ENCODE data around the gene TMA7B. TPM values are rescaled to one million over a fixed set of nuclear protein-coding genes. Genes with fewer than 3 reads are reported as not detected.

TMA7B gene
- total RNA-seq, 4 donors from 2014 or later, result not detected

GRCh38 chr22:39967996-39968972 is 8.1 kb downstream of the TMA7B start:
- DNase-seq, result no peak
- Histone ChIP-seq H3K27ac (no peak overlapping the region), H3K4me3 (no peak overlapping the region), H3K27me3 (no peaks in the 10 kb centered on the region), H3K36me3 (no peaks in the 10 kb centered on the region), H3K9me3 (no peaks in the 10 kb centered on the region), H3K4me1 (peaks cover 0 to 6% (median 0%) of the 10 kb centered on the region in 4 donors)
- TF ChIP-seq POLR2A (IDR thresholded peaks at IDR 0.05), result no peak
- TF ChIP-seq, protein P1, sequence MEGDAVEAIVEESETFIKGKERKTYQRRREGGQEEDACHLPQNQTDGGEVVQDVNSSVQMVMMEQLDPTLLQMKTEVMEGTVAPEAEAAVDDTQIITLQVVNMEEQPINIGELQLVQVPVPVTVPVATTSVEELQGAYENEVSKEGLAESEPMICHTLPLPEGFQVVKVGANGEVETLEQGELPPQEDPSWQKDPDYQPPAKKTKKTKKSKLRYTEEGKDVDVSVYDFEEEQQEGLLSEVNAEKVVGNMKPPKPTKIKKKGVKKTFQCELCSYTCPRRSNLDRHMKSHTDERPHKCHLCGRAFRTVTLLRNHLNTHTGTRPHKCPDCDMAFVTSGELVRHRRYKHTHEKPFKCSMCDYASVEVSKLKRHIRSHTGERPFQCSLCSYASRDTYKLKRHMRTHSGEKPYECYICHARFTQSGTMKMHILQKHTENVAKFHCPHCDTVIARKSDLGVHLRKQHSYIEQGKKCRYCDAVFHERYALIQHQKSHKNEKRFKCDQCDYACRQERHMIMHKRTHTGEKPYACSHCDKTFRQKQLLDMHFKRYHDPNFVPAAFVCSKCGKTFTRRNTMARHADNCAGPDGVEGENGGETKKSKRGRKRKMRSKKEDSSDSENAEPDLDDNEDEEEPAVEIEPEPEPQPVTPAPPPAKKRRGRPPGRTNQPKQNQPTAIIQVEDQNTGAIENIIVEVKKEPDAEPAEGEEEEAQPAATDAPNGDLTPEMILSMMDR (IDR thresholded peaks at IDR 0.05), result no peak

DNA sequence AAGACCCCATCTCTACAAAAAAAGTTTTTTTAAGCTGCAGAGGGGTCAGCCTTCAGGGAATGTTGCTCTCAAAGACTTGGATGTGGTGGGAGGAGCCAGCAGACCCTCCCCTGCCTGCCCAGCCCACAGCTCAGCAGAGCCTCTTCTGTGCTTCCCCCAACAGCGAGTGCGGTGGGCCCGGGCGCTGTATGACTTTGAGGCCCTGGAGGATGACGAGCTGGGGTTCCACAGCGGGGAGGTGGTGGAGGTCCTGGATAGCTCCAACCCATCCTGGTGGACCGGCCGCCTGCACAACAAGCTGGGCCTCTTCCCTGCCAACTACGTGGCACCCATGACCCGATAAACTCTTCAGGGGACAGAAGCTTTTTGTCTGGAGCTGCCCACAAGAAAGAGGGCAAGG is 10.5 kb downstream of the TMA7B start:
- Histone ChIP-seq H3K9me3 (no peaks in the 10 kb centered on the region), H3K27me3 (no peaks in the 10 kb centered on the region), H3K36me3 (no peaks in the 10 kb centered on the region), H3K27ac (no peak overlapping the region), H3K4me1 (peaks cover 0 to 6% (median 0%) of the 10 kb centered on the region in 4 donors), H3K4me3 (no peak overlapping the region)
- TF ChIP-seq, protein P1 (IDR thresholded peaks at IDR 0.05), result no peak
- TF ChIP-seq POLR2A (IDR thresholded peaks at IDR 0.05), result no peak
- DNase-seq, result no peak

DNA sequence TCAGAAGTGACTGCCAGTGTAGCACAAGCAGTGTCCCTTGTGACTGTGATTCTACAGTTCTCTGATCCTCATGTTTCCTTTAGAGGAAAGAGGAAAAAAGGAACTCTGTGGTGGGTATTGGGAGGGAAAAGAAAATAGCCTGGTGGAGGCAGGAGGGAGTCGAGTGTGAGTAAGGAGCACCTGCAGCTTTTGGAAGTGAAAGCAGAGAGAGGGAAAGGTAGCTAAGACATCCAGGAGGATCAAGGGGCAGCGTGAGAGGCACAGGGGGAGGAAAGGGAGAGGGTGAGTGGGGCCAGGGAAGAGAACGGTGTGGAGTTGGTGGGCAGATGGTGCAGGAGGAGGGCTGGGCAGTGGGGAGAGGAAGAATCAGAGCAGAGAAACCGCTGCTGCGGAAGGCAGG is 12.4 kb downstream of the TMA7B start:
- Histone ChIP-seq H3K4me1 (peaks cover 0 to 6% (median 0%) of the 10 kb centered on the region in 4 donors), H3K27me3 (no peaks in the 10 kb centered on the region), H3K9me3 (no peaks in the 10 kb centered on the region), H3K36me3 (no peaks in the 10 kb centered on the region), H3K27ac (no peak overlapping the region), H3K4me3 (no peak overlapping the region)
- no peak for DNase-seq
- TF ChIP-seq, protein P1 (IDR thresholded peaks at IDR 0.05), result no peak
- no peak for TF ChIP-seq POLR2A (IDR thresholded peaks at IDR 0.05)

DNA sequence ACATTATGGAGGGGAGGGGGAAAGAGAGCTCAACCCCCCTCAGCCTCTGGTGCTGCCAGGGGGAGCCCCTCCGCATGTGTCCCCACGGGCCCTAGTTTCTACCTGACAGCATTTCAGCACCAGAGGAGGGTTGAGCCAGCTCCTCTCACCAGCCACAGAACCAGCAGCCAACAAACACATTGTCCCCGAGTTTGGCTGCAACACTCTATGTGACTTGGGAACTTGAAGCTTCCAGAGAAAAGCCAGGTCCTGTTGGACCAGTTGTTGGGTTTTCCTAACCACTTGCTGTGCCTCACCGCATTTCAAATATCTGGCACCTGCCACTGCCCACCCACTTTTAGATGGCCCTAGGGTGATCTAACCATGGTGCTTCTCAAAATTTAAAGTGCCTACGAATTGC is 13.5 kb downstream of the TMA7B start:
- no peak for DNase-seq
- H3K36me3 ChIP-seq, result no peaks in the 10 kb centered on the region
- no peaks in the 10 kb centered on the region for H3K9me3 ChIP-seq
- no peak overlapping the region for H3K27ac ChIP-seq
- TF ChIP-seq, protein P1 (IDR thresholded peaks at IDR 0.05), result no peak
- no peak for TF ChIP-seq POLR2A (IDR thresholded peaks at IDR 0.05)
- H3K4me3 ChIP-seq, result no peak overlapping the region
- H3K27me3 ChIP-seq, result no peaks in the 10 kb centered on the region
- H3K4me1 ChIP-seq, result no peaks in the 10 kb centered on the region

GRCh38 chr22:39974065-39974464 is 13.9 kb downstream of the TMA7B start:
- H3K27ac ChIP-seq, result no peak overlapping the region
- TF ChIP-seq, protein P1 (IDR thresholded peaks at IDR 0.05), result no peak
- no peak for TF ChIP-seq POLR2A (IDR thresholded peaks at IDR 0.05)
- no peaks in the 10 kb centered on the region for H3K36me3 ChIP-seq
- no peaks in the 10 kb centered on the region for H3K4me1 ChIP-seq
- DNase-seq, result no peak
- no peaks in the 10 kb centered on the region for H3K9me3 ChIP-seq
- no peak overlapping the region for H3K4me3 ChIP-seq
- no peaks in the 10 kb centered on the region for H3K27me3 ChIP-seq

Data from Peyer's patch (tissue), 4 donors.